K562 (cell line): ENCODE measurements around the gene STIL. TPM values are rescaled to one million over a fixed set of nuclear protein-coding genes. Genes with fewer than 3 reads are reported as not detected.

ENCODE experiments used
- ATAC-seq: fragments of 200-7000 bp; cut with Tn5 transposase; 3 replicates; pipeline ENCODE4 v1.9.1; 2020; ENCODE audit warnings: moderate library complexity
- Bru-seq: library from RNA; stranded (reverse); fragments of 400-500 nt; gene quantifications from one replicate; lab custom pipeline; 2021; lab: Mats Ljungman, UMichigan
- BruChase-seq, 2 experiments: library from RNA; stranded (reverse); fragments of 400-500 nt; gene quantifications; one replicate each; lab custom pipeline; 2021; lab: Mats Ljungman, UMichigan
- BruUV-seq: library from RNA; stranded (reverse); fragments of 400-500 nt; replicated peaks from 2 replicates; lab custom pipeline; 2021; lab: Mats Ljungman, UMichigan
- CTCF ChIA-PET: fragments of 300-600 bp; formaldehyde crosslinking; extraction: SDS; loops from one replicate; lab custom pipeline; 2021; ENCODE audit warnings: low intra/inter-chr PET ratio; lab: Yijun Ruan, JAX
- POLR2A ChIA-PET: fragments of 300-600, 350-650 bp; sonication (Branson Sonifier 250); formaldehyde crosslinking; extraction: SDS; loops from one replicate; lab custom pipeline; 2021; ENCODE audit warnings: antibody characterized with exemption, inconsistent platforms; lab: Yijun Ruan, JAX
- DNase-seq, 4 experiments: peaks; one replicate each; pipeline versions ENCODE4 v3.0.0 to v3.0.0-alpha.2; 2011 to 2018; ENCODE audit warnings: low spot score in 3 of 4, mixed read lengths in 3 of 4; ENCODE audit errors: extremely low read depth in 1 of 4
- FAIRE-seq: peaks from 2 replicates; lab custom pipeline; 2011; peaks lifted over from hg19 to GRCh38; lab: Jason Lieb, UNC
- H2AFZ ChIP-seq: 2 replicates; pipeline ENCODE4 v1.6.0; 2011; ENCODE audit warnings: low read depth, low read length, control low read depth, inconsistent platforms
- H3K27ac ChIP-seq: fragments of 200-600 bp; 3 replicates; pipeline ENCODE4 v1.8.0; 2011; ENCODE audit warnings: low read depth, mild to moderate bottlenecking, control low read depth, inconsistent platforms, low read length, moderate library complexity, mixed read lengths; ENCODE audit errors: extremely low read depth
- H3K27me3 ChIP-seq, 2 experiments: fragments of 300-600 bp in 1 of 2; 2 replicates in 1 of 2; 3 replicates in 1 of 2; pipeline versions ENCODE4 v1.6.0 to v1.8.0; 2011; ENCODE audit warnings: inconsistent platforms in 2 of 2, low read length in 2 of 2, mild to moderate bottlenecking in 1 of 2, mixed read lengths in 1 of 2, moderate library complexity in 1 of 2; ENCODE audit not compliant: control insufficient read depth in 2 of 2, insufficient read depth in 2 of 2
- H3K36me3 ChIP-seq: fragments of 300-600 bp; 3 replicates; pipeline ENCODE4 v1.8.0; 2011; ENCODE audit warnings: mild to moderate bottlenecking, low read length, inconsistent platforms; ENCODE audit not compliant: control insufficient read depth, insufficient read depth
- H3K4me1 ChIP-seq, 2 experiments: fragments of 200-600 bp in 1 of 2; replicated peaks in 1 of 2; 2 replicates in 1 of 2; 3 replicates in 1 of 2; pipeline versions ENCODE4 v1.5.1 to v1.8.0; 2011; ENCODE audit warnings: inconsistent platforms in 2 of 2, low read length in 2 of 2, mild to moderate bottlenecking in 1 of 2, mixed read lengths in 1 of 2, moderate library complexity in 1 of 2; ENCODE audit not compliant: control insufficient read depth in 2 of 2, insufficient read depth in 2 of 2
- H3K4me2 ChIP-seq: 2 replicates; pipeline ENCODE4 v1.6.1; 2011; ENCODE audit warnings: low read length, control low read depth, inconsistent platforms, mixed read lengths; ENCODE audit not compliant: insufficient read depth
- H3K4me3 ChIP-seq: fragments of 200-600 bp; sonication (generic), shearing (Covaris generic); 2 replicates; pipeline ENCODE4 v1.5.1; 2016; ENCODE audit warnings: control low read depth, inconsistent platforms
- H3K79me2 ChIP-seq: fragments of 200-600 bp; 3 replicates; pipeline ENCODE4 v1.8.0; 2011; ENCODE audit warnings: low read length, inconsistent platforms; ENCODE audit not compliant: control insufficient read depth, insufficient read depth
- H3K9ac ChIP-seq, 2 experiments: 2 replicates each; pipeline versions ENCODE4 v1.6.0 to v1.6.1; 2011; ENCODE audit warnings: low read depth in 2 of 2, low read length in 2 of 2, control low read depth in 1 of 2, inconsistent platforms in 1 of 2, mild to moderate bottlenecking in 1 of 2, mixed read lengths in 1 of 2; ENCODE audit not compliant: insufficient read depth in 1 of 2
- H3K9me1 ChIP-seq: one replicate; pipeline ENCODE4 v1.6.0; 2011; ENCODE audit warnings: inconsistent platforms, mild to moderate bottlenecking, low read length, moderate library complexity; ENCODE audit not compliant: control insufficient read depth, insufficient read depth
- H3K9me3 ChIP-seq: replicated peaks from 2 replicates; pipeline ENCODE4 v1.5.1; 2011; ENCODE audit warnings: low read depth, low read length, inconsistent platforms; ENCODE audit not compliant: control insufficient read depth, insufficient read depth
- H4K20me1 ChIP-seq: replicated peaks from 2 replicates; pipeline ENCODE4 v1.6.1; 2011; ENCODE audit warnings: low read length, inconsistent platforms, mixed read lengths; ENCODE audit not compliant: control insufficient read depth, insufficient read depth
- ARID4B ChIP-seq: sonication (generic); formaldehyde crosslinking; IDR thresholded peaks from 2 replicates; pipeline ENCODE4 v1.8.0; 2022; ENCODE audit warnings: mild to moderate bottlenecking, missing genetic modification reagents
- PRDM10 ChIP-seq: fragments of 450-650 bp; IDR thresholded peaks from 2 replicates; pipeline ENCODE4 v1.6.1; 2018; ENCODE audit not compliant: partially characterized antibody
- SAFB ChIP-seq: fragments of 200-400 bp; formaldehyde crosslinking; IDR thresholded peaks from 2 replicates; pipeline ENCODE4 v1.6.1; 2017; ENCODE audit warnings: low read depth, low read length, borderline replicate concordance
- ZNF184 ChIP-seq: sonication (generic); formaldehyde crosslinking; IDR thresholded peaks from 2 replicates; pipeline ENCODE4 v1.5.0; 2020; ENCODE audit warnings: missing genetic modification reagents
- ZNF23 ChIP-seq: fragments of 250-450 bp; sonication (Bioruptor Pico); IDR thresholded peaks from 2 replicates; pipeline ENCODE4 v1.4.0; 2020; ENCODE audit warnings: mild to moderate bottlenecking
- ZNF551 ChIP-seq: fragments of 250-450 bp; sonication (Bioruptor Pico); IDR thresholded peaks from 2 replicates; pipeline ENCODE4 v1.5.0; 2021; ENCODE audit warnings: mild to moderate bottlenecking, moderate library complexity
- ZNF77 ChIP-seq: fragments of 250-450 bp; sonication (Bioruptor Pico); IDR thresholded peaks from 2 replicates; pipeline ENCODE4 v1.5.0; 2020
- WGBS: fragments of 100-300 bp; shearing (Covaris generic); methylation state at CpG from one replicate; pipeline ENCODE4 v1.1.6; 2016; ENCODE audit warnings: low coverage, mixed read lengths; ENCODE audit not compliant: insufficient coverage; ENCODE audit errors: missing lambda C conversion rate; 5-methylcytosine and 5-hydroxymethylcytosine counted together
- in situ Hi-C: fragments of 300-500 bp; cut with MboI; formaldehyde crosslinking; loops from 4 replicates; pipeline ENCODE4 v1.15.0; 2018; ENCODE audit warnings: inconsistent platforms, mixed read lengths
- intact Hi-C: fragments of 100-400 bp; cut with micrococcal nuclease; formaldehyde crosslinking; loops from 2 replicates; pipeline ENCODE4 v1.14.2; 2022
- long read RNA-seq, 3 experiments: library from polyadenylated mRNA in 2 of 3; library from RNA in 1 of 3; unstranded in 2 of 3; stranded (forward) in 1 of 3; transcript quantifications; one replicate each; pipeline ENCODE4 v2.0.0, GENCODE V29; 2019 to 2022
- polyA minus RNA-seq, 3 experiments: library from RNA; depleted of rRNA, polyadenylated mRNA; stranded (reverse); fragments of >200 nt; gene quantifications; 2 replicates each; pipeline ENCODE4 v1.2.3, GENCODE V29; 2011
- polyA plus RNA-seq, 8 experiments: library from polyadenylated mRNA; depleted of rRNA in 4 of 8; stranded (reverse) in 5 of 8; unstranded in 3 of 8; fragments of >200 nt; fragmentation: Nextera tagmentation in 2 of 8; fragmentation: Illumina TruSeq in 1 of 8; extraction: Ambion mirVana in 2 of 8; extraction: Trizol in 1 of 8; gene quantifications; 2 replicates each; pipeline versions ENCODE4 v1.2.1 to v1.2.3, GENCODE V29; 2011 to 2014; ENCODE audit warnings: inconsistent platforms in 1 of 8, missing spikeins in 1 of 8
- total RNA-seq, 7 experiments: library from RNA; depleted of rRNA in 6 of 7; stranded (reverse); fragments of >200 nt in 6 of 7; fragmentation: Illumina TruSeq in 2 of 7; extraction: Trizol in 2 of 7; gene quantifications; 2 replicates each; pipeline versions ENCODE4 v1.2.1 to v1.2.3, GENCODE V29; 2011 to 2021; ENCODE audit warnings: low replicate concordance in 1 of 7

The STIL gene
- total RNA-seq (2011; cell fraction: chromatin; rRNA removed; ENCODE audit: low replicate concordance): 163 and 354 TPM in 2 replicates
- total RNA-seq (2011; cell fraction: nucleolus; rRNA removed): 63.7 and 103 TPM in 2 replicates
- total RNA-seq (2011; cell fraction: nucleoplasm; rRNA removed): 154 and 164 TPM in 2 replicates
- total RNA-seq (2014; rRNA removed): 28.8 and 35.7 TPM in 2 replicates
- total RNA-seq (2014; rRNA removed; fragmentation: Illumina TruSeq; extraction: Trizol): 56.8 and 67.8 TPM in 2 replicates
- 49.7 and 52.0 TPM in 2 replicates for total RNA-seq (2015; rRNA removed; fragmentation: Illumina TruSeq; extraction: Trizol)
- 39.6 and 41.1 TPM in 2 replicates for total RNA-seq (2021)
- polyA plus RNA-seq (2011; rRNA removed): 75.0 and 77.4 TPM in 2 replicates
- polyA plus RNA-seq (2011; cell fraction: cytosol; rRNA removed): 22.5 and 40.5 TPM in 2 replicates
- 48.5 and 62.6 TPM in 2 replicates for polyA plus RNA-seq (2011; cell fraction: nucleus; rRNA removed)
- polyA plus RNA-seq (2012): 22.3 TPM in 2 replicates
- 43.4 and 48.1 TPM in 2 replicates for polyA plus RNA-seq (2014; fragmentation: Illumina TruSeq; extraction: Trizol)
- polyA plus RNA-seq (2014; fragmentation: Nextera tagmentation; extraction: Ambion mirVana): 10 to 100 TPM; 10.5 to 17.5 TPM
- polyA plus RNA-seq (2014; rRNA removed): 31.3 and 33.8 TPM in 2 replicates
- 223 and 224 TPM in 2 replicates for polyA minus RNA-seq (2011; rRNA and poly(A)+ RNA removed)
- polyA minus RNA-seq (2011; cell fraction: cytosol; rRNA and poly(A)+ RNA removed): 33.9 and 37.2 TPM in 2 replicates
- polyA minus RNA-seq (2011; cell fraction: nucleus; rRNA and poly(A)+ RNA removed): 34.7 and 68.2 TPM in 2 replicates
- Bru-seq, nascent RNA: percentile 91 among the genes with signal in this experiment
- percentile 95 among the genes with signal in this experiment for BruChase-seq, experiment 1, labeled RNA remaining after a 2-hour chase
- percentile 95 among the genes with signal in this experiment for BruChase-seq, experiment 2, labeled RNA remaining after a 6-hour chase
- long read RNA-seq, experiment 1, full-length matches to known transcripts: 1 of 25 reads
- long read RNA-seq, experiment 1, partial matches to known transcripts: 16 of 25 reads
- long read RNA-seq, experiment 1, other reads (novel, unspliced or antisense): 8 of 25 reads
- long read RNA-seq, experiment 2, partial matches to known transcripts: 16 of 25 reads
- long read RNA-seq, experiment 2, other reads (novel, unspliced or antisense): 9 of 25 reads
- long read RNA-seq, experiment 3, partial matches to known transcripts: 3 of 7 reads
- long read RNA-seq, experiment 3, other reads (novel, unspliced or antisense): 4 of 7 reads

- peak; percentile 100 for DNase-seq
- Histone ChIP-seq H3K27ac (peak within 1 kb of the TSS; percentile 94), H3K9me3 (no peaks in the 10 kb centered on the region), H4K20me1 (no peaks in the 10 kb centered on the region), H3K9ac (peak within 1 kb of the TSS; percentile 91 to 95), H3K27me3 (no peaks in the 10 kb centered on the region), H2AFZ (peak within 1 kb of the TSS; percentile 75), H3K4me1 (peaks cover 5 to 14% of the 10 kb centered on the region in 2 experiments; a peak in 4 of 5 replicates), H3K9me1 (peaks cover 3% of the 10 kb centered on the region), H3K36me3 (peaks cover 38% of the 10 kb centered on the region), H3K4me2 (peak within 1 kb of the TSS; percentile 100), H3K4me3 (peak within 1 kb of the TSS; percentile 71), H3K79me2 (peaks cover 49% of the 10 kb centered on the region)
- in situ Hi-C loops (no loop called here), intact Hi-C loops (loop anchor here (1.0 to 2.0 kb wide), 3 partner anchors 20 to 133 kb away; no protein-coding TSS in a partner anchor)
- no TSS peak for BruUV-seq
- FAIRE-seq: peak; percentile 100
- WGBS: 0% methylated on average over 53 of the region's 54 CpGs
- peak; percentile 96 for ATAC-seq
- ChIA-PET POLR2A (interaction anchor here (0.6 to 18.5 kb wide), 32 partner anchors 9 to 664 kb away, joined by 3 to 318 read pairs (median 4); partner anchors contain the start of gene CMPK1), CTCF (interaction anchor here (0.7 kb wide), 2 partner anchors 44 to 139 kb away, joined by 3 read pairs; no protein-coding TSS in a partner anchor)
- TF ChIP-seq ARID4B (CRISPR knock-in tag) (peak; percentile 83; the same call in 1 of the 2 replicates), SAFB (no peak), ZNF184 (no peak), ZNF23 (CRISPR knock-in tag) (no peak), PRDM10 (peak; percentile 54), ZNF551 (CRISPR knock-in tag) (no peak), ZNF77 (CRISPR knock-in tag) (no peak)
These were observed at the start of gene STIL for GRCh38 chr1:47313915-47314664. Gene STIL, minus strand, starts transcription at chr1:47314147. Its CDS starts 3,828 bp downstream, at chr1:47310319.
